Subcutaneous abdominal adipose tissue (tissue), 5 donors: ENCODE measurements around the gene ABCC2.

Experiments used
- H3K27ac ChIP-seq: one replicate; pipeline ENCODE4 v1.7.0; 2013; ENCODE audit warnings: low read depth, mild to moderate bottlenecking, inconsistent platforms, low read length, moderate library complexity
- H3K27me3 ChIP-seq, 5 donors: one replicate each; pipeline ENCODE4 v1.7.0; 2013; ENCODE audit warnings: low read length in 5 of 5, inconsistent platforms in 1 of 5; ENCODE audit not compliant: control insufficient read depth in 5 of 5, insufficient read depth in 4 of 5
- H3K36me3 ChIP-seq, 5 donors: one replicate each; pipeline ENCODE4 v1.7.0; 2013; ENCODE audit warnings: low read length in 5 of 5; ENCODE audit not compliant: control insufficient read depth in 5 of 5, insufficient read depth in 5 of 5
- H3K4me1 ChIP-seq, 5 donors: one replicate each; pipeline ENCODE4 v1.7.0; 2013; ENCODE audit warnings: low read length in 5 of 5, mild to moderate bottlenecking in 3 of 5, moderate library complexity in 1 of 5; ENCODE audit not compliant: control insufficient read depth in 5 of 5, insufficient read depth in 5 of 5
- H3K4me3 ChIP-seq, 5 donors: one replicate each; pipeline ENCODE4 v1.7.0; 2013; ENCODE audit warnings: low read length in 5 of 5, low read depth in 1 of 5
- H3K9ac ChIP-seq, 5 donors: one replicate each; pipeline ENCODE4 v1.7.0; 2013; ENCODE audit warnings: low read length in 5 of 5, mild to moderate bottlenecking in 4 of 5, moderate library complexity in 3 of 5
- H3K9me3 ChIP-seq, 5 donors: one replicate each; pipeline ENCODE4 v1.7.0; 2013; ENCODE audit warnings: low read length in 5 of 5; ENCODE audit not compliant: control insufficient read depth in 5 of 5
- donor health status: healthy.
- donor health status: healthy.
- donor health status: healthy.
- donor health status: healthy.
- donor health status: healthy.

Gene ABCC2

DNA sequence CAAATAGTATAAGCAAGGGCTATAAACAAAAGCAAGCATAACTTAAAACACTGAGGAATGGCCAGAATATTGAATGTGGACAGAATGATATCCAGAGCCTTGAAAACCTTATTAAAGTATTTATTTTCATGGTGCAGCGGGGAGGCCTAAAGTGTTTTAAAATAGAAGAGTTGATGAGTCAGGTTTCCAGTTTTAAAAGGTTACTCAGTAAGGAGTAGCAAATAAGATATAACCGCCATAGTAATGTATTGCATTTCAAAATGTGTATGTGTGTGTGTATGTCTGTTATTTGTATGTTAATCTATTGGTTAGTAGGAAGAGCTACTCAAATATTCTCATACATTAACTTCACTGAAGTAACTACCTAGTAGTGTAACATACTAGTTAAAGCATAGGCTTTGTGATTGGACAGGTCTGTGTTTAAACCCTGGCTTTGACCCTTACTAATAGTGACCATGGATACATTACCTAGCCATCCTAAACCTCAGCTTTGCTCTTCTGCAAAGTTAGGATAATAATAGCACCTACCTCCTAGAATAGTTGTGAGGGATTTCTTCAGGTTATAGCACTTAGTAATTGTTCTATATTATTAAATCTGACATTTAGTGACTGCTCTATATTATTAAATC is 33.5 kb upstream of the ABCC2 start:
- no peaks in the 10 kb centered on the region for H3K4me1 ChIP-seq
- no peaks in the 10 kb centered on the region for H3K27me3 ChIP-seq
- H3K9me3 ChIP-seq, result no peaks in the 10 kb centered on the region
- H3K27ac ChIP-seq, result no peak overlapping the region
- H3K36me3 ChIP-seq, result peaks cover 50 to 90% (median 74%) of the 10 kb centered on the region in 5 donors
- H3K4me3 ChIP-seq, result no peak overlapping the region
- no peak overlapping the region for H3K9ac ChIP-seq

DNA sequence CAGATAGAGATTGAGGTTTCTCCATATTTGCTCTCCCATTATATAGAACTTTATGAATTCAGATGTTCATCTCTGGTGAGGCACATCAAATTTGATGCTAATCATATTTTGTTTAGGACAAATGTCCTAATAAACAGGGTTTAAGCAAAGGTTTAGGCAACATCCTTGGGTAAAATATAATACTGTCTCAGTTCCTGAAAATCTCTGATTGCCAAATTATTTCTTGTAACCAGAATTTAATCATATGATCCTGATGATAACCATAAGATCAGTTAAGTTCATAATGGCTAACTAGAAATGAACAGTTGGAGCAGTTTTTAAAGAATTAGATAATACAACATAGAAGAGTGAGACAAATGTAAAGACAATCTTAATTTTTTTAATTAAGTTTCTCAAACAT is 31.8 kb upstream of the ABCC2 start:
- Histone ChIP-seq H3K27me3 (no peaks in the 10 kb centered on the region), H3K4me3 (no peak overlapping the region), H3K27ac (no peak overlapping the region), H3K4me1 (no peaks in the 10 kb centered on the region), H3K9ac (peak overlapping the region in 1 of 5 donors; percentile 4), H3K36me3 (peaks cover 49 to 90% (median 79%) of the 10 kb centered on the region in 5 donors), H3K9me3 (no peaks in the 10 kb centered on the region)

DNA sequence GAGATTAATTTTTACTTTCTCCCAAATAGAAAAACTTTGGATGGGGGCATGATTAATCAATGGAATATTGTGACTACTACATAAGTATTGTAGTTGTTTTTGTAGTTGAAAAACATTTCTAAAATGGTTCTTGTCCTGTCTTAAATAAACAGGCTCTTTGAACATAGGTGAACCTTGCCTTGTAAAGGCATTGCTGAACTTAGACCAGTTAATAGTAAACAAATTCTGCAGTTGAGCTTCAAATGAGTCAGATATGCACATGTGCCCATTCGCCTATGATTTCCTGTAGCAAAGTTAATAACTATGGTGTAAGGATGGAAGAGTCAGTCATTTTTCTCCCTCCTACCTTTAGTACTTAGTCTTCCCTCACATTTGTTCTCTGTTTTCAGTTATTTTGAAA is 27.8 kb upstream of the ABCC2 start:
- no peak overlapping the region for H3K4me3 ChIP-seq
- no peak overlapping the region for H3K9ac ChIP-seq
- peaks cover 0 to 6% (median 3%) of the 10 kb centered on the region in 5 donors for H3K4me1 ChIP-seq
- H3K27me3 ChIP-seq, result no peaks in the 10 kb centered on the region
- peaks cover 43 to 87% (median 79%) of the 10 kb centered on the region in 5 donors for H3K36me3 ChIP-seq
- H3K9me3 ChIP-seq, result no peaks in the 10 kb centered on the region
- H3K27ac ChIP-seq, result no peak overlapping the region

DNA sequence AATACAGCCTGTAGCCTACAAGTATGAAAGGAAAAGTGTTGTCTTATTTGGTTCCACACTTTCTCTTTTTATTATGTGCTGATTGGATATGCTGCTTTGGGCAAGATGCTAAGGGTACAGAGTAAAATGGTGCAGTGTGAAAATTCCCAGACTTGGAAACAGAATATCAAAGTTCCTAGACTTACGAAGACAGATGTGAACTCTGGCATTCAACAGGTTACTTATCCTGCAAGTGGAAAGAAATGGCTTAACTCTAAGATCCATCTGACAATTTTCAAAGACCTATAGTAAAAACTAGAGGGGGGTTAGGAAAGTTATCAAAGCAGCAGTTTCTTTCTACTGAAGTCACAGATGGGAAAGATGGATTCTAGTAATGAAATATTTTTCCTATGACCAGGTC is 26.3 kb upstream of the ABCC2 start:
- H3K36me3 ChIP-seq, result peaks cover 55 to 91% (median 81%) of the 10 kb centered on the region in 5 donors
- no peaks in the 10 kb centered on the region for H3K9me3 ChIP-seq
- H3K4me1 ChIP-seq, result peaks cover 0 to 6% (median 3%) of the 10 kb centered on the region in 5 donors
- H3K4me3 ChIP-seq, result no peak overlapping the region
- no peak overlapping the region for H3K9ac ChIP-seq
- no peak overlapping the region for H3K27ac ChIP-seq
- H3K27me3 ChIP-seq, result no peaks in the 10 kb centered on the region

DNA sequence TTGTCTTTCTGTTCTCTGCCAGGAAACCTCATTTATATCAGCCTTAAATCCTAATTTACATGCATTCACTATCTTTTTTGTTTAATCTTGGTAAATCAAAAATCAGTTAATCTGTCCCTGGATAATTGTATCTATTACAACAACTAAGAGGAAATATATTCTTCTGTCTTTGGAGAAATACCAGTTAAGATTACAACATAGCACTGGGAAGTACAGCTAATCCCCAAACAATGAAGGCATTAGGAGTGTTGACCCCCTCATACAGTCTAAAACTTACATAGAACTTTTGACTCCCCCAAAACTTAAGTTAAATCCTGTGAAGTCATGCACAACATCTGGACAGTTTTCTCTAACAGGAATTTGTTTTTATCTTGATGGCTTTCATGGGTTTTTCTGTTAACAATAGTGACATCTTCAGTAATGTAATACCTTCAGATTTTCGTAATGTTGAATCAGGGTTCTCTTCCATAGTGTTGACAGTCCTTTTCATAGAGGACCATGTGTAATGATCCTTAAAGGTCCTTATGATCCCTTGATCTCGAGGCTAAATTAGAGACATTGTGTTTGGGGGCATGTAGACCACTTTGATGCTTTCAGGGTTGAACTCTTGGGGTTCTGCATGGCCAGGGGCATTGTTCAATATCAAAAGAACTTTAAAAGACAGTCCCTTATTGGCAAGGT is 24.1 kb upstream of the ABCC2 start:
- no peaks in the 10 kb centered on the region for H3K27me3 ChIP-seq
- no peak overlapping the region for H3K4me3 ChIP-seq
- H3K9ac ChIP-seq, result no peak overlapping the region
- H3K27ac ChIP-seq, result no peak overlapping the region
- peaks cover 0 to 6% (median 3%) of the 10 kb centered on the region in 5 donors for H3K4me1 ChIP-seq
- H3K36me3 ChIP-seq, result peaks cover 48 to 69% (median 62%) of the 10 kb centered on the region in 5 donors
- no peaks in the 10 kb centered on the region for H3K9me3 ChIP-seq

DNA sequence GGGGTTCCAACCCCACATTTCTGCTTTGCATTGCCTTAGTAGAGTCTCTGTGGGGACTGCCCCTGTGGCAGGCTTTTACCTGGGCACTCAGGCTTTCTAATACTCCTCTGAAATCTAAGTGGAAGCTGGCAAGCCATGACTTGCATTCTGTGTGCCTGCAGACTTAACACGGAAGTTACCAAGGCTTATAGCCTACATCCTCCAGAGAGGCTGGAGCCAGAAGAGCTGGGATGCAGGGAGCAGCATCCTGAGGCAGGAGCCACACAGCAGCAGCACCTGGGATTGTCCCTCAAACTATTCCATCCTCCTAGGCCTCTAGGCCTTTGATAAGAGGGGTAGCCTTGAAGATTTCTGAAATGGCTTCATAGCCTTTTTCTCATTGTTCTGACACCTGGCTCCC is 22.1 kb upstream of the ABCC2 start:
- Histone ChIP-seq H3K27me3 (no peaks in the 10 kb centered on the region), H3K9me3 (no peaks in the 10 kb centered on the region), H3K27ac (no peak overlapping the region), H3K4me1 (peaks cover 0 to 6% (median 3%) of the 10 kb centered on the region in 5 donors), H3K4me3 (no peak overlapping the region), H3K9ac (no peak overlapping the region), H3K36me3 (peaks cover 38 to 52% (median 46%) of the 10 kb centered on the region in 5 donors)

DNA sequence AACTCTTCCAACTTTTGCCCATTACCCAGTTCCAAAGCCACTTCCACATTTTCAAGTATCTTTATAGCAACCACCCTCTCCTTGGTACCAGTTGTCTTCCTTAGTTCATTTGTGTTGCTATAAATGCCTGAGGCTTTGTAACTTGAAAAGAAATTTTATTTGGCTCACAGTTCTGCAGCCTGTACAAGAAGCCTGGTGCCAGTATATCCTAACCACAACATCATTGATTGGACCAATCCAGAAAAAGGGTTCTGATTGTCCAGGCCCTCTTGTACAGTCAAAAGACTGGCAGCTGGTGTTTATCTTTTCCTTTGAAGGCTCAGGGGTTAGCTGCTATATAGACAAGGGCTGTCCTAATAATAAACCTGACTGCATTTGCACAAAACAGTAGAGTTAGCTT is 21.1 kb upstream of the ABCC2 start:
- Histone ChIP-seq H3K4me3 (no peak overlapping the region), H3K36me3 (peaks cover 29 to 41% (median 36%) of the 10 kb centered on the region in 5 donors), H3K27ac (no peak overlapping the region), H3K9ac (no peak overlapping the region), H3K4me1 (peaks cover 0 to 6% (median 3%) of the 10 kb centered on the region in 5 donors), H3K27me3 (no peaks in the 10 kb centered on the region), H3K9me3 (no peaks in the 10 kb centered on the region)

DNA sequence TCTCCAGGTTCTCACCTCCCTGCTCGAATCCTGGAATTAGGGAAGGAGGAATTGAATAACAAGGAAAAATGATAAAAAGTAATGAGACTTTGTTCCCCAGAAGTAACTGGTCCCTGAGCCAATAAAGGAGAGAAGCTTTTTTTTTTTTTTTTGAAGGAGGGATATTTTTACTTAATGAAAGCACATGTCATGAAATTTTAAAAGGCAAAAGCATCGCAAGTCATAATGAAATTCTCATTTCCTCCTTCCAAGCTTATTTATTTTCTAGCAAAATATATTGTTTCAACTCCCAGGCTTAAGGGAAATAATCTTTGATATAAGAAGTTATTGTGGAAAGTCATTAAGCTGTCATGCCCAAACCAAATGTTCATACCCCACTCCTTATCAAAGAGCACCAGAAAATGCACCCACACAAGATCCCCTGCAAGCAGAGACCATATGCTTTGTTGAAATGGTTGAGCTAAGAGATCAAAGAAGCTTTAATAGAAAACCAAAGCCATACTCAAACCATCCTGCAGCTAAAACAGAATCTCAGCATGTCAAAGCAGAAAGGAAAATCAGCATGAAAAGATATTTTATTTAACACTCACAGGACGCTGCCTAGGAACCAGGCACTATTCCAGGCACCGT is 16.7 kb upstream of the ABCC2 start:
- Histone ChIP-seq H3K4me1 (no peaks in the 10 kb centered on the region), H3K36me3 (peaks cover 0 to 10% (median 2%) of the 10 kb centered on the region in 5 donors), H3K9ac (no peak overlapping the region), H3K9me3 (no peaks in the 10 kb centered on the region), H3K4me3 (no peak overlapping the region), H3K27ac (no peak overlapping the region), H3K27me3 (no peaks in the 10 kb centered on the region)

DNA sequence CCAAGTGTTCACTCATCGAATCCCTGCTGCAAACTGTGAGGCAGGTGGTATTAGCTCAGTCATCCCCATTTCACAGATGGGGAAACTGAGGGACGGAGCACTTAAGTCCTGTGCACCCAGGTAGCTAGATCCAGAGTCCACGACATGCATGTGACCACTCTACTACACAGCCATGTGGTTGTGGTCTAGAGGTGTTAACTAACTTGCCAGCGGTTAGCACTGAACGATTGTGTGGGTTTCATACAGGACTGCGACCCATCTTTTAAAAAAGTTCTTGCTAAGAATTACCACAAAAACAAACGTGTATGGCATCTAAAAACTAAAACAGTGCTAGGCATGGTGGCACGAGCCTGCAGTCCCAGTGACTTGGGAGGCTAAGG is 16.1 kb upstream of the ABCC2 start:
- Histone ChIP-seq H3K4me3 (no peak overlapping the region), H3K4me1 (no peaks in the 10 kb centered on the region), H3K36me3 (peaks cover 0 to 10% (median 0%) of the 10 kb centered on the region in 5 donors), H3K9ac (no peak overlapping the region), H3K27ac (no peak overlapping the region), H3K27me3 (no peaks in the 10 kb centered on the region), H3K9me3 (no peaks in the 10 kb centered on the region)

DNA sequence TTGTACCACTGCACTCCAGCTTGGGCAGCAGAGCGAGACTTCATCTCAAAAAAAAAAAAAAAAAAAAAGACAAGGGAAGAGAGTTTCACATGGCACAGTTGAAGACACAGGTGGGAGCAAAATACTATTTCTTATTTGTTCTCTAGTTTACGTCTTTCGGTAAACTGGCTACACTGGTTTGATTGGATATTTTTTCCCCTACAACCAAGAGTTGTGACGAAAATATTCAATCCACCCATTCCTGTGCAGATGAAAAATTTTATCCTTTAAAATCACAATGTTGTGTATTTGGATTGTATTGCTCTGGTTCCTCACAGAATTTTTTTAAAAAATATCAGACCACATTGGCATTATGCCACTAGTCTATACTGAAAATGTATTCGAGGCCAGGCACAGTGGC is 14.5 kb upstream of the ABCC2 start:
- Histone ChIP-seq H3K4me1 (no peaks in the 10 kb centered on the region), H3K27ac (no peak overlapping the region), H3K9me3 (no peaks in the 10 kb centered on the region), H3K36me3 (peaks cover 0 to 6% (median 0%) of the 10 kb centered on the region in 5 donors), H3K9ac (no peak overlapping the region), H3K4me3 (no peak overlapping the region), H3K27me3 (no peaks in the 10 kb centered on the region)
